Ovary (tissue), 9 donors: ENCODE data around the gene CACNA2D3. TPM values are rescaled to one million over a fixed set of nuclear protein-coding genes. Genes with fewer than 3 reads are reported as not detected.

Experiments
- DNase-seq, 5 donors: peaks; one replicate each; pipeline ENCODE4 v3.0.0-alpha.2; 2019 to 2020
- H3K27ac ChIP-seq, 2 donors: fragments of 200-600 bp; one replicate each; pipeline versions ENCODE4 v1.5.1 to v1.8.0; 2019 to 2022
- H3K27me3 ChIP-seq: fragments of 200-600 bp; one replicate; pipeline ENCODE4 v1.8.0; 2022
- H3K36me3 ChIP-seq: fragments of 200-600 bp; sonication (generic); one replicate; pipeline ENCODE4 v1.5.1; 2019
- H3K4me1 ChIP-seq: one replicate; pipeline ENCODE4 v1.8.1; 2013; ENCODE audit warnings: mild to moderate bottlenecking, moderate library complexity; ENCODE audit not compliant: insufficient read depth
- H3K4me3 ChIP-seq: fragments of 200-600 bp; sonication (generic); one replicate; pipeline ENCODE4 v1.5.1; 2017
- H3K9me3 ChIP-seq, 2 donors: fragments of 200-600 bp in 1 of 2; sonication (generic) in 1 of 2; one replicate each; pipeline versions ENCODE4 v1.5.1 to v1.8.1; 2013 to 2019; ENCODE audit warnings: mild to moderate bottlenecking in 1 of 2, moderate library complexity in 1 of 2
- EP300 ChIP-seq: sonication (generic); formaldehyde crosslinking; IDR thresholded peaks from one replicate; pipeline ENCODE4 v1.6.1; 2017; ENCODE audit warnings: antibody characterized with exemption
- POLR2A ChIP-seq: fragments of 450-650 bp; IDR thresholded peaks from one replicate; pipeline ENCODE4 v1.6.1; 2017; ENCODE audit warnings: antibody characterized with exemption, mild to moderate bottlenecking, moderate library complexity
- WGBS, 3 donors: extraction: QIAGEN DNeasy Blood & Tissue Kit in 1 of 3; methylation state at CpG; one replicate each; pipeline versions ENCODE4 v1.1.5 to v1.1.7; 2013 to 2017; 5-methylcytosine and 5-hydroxymethylcytosine counted together
- intact Hi-C, 4 donors: fragments of 100-400 bp; cut with DNase I; formaldehyde crosslinking; loops; one replicate each; pipeline versions ENCODE4 v1.11.0 to v1.15.1; 2022 to 2023
- polyA plus RNA-seq, 2 donors: library from polyadenylated mRNA; stranded (reverse); fragments of 200-250 nt in 1 of 2; fragments of 350-450 nt in 1 of 2; fragmentation: Illumina TruSeq in 1 of 2; extraction: RNeasy Lipid Tissue Mini Kit (QIAGEN cat#74804) in 1 of 2; gene quantifications; one replicate each; pipeline ENCODE4 v1.2.3, GENCODE V29; 2013 to 2014
- total RNA-seq, 7 donors: library from RNA; depleted of rRNA in 2 of 7; stranded (reverse); fragments of >200 nt in 2 of 7; fragmentation: NEBNext Ultra II Directional in 3 of 7; extraction: Animal tissue kit (Norgen Biotek cat#: 25700) in 3 of 7; gene quantifications; one replicate each; pipeline versions ENCODE4 v1.1.0 to v1.2.4, GENCODE V29; 2016 to 2023
- TF ChIP-seq, protein P1 (sequence below), 3 donors: fragments of 450-650 bp in 2 of 3; fragments of 200-600 bp in 1 of 3; IDR thresholded peaks; one replicate each; pipeline versions ENCODE4 v1.5.1 to v1.8.0; 2016 to 2022; ENCODE audit warnings: antibody characterized with exemption in 3 of 3, mild to moderate bottlenecking in 1 of 3
- donor health status: DM: no; HTN: no; CAD: no; lungs with moderate emphysema.
- donor health status: DM: no; HTN: no; CAD: no.
- donor health status: Bipolar disorder and iron deficiency.
- donor health status: DM: yes; HTN: yes; CAD: no.
- donor health status: DM: no; HTN: no; CAD: no.
- donor health status: DM: yes; HTN: yes; CAD: no.

The CACNA2D3 gene
- total and polyA plus RNA-seq, 9 donors, result 2.0 to 10.1 (median 4.7) TPM

- H3K36me3 ChIP-seq, result no peaks in the 10 kb centered on the region
- TF ChIP-seq POLR2A, result no peak
- TF ChIP-seq EP300, result no peak
- TF ChIP-seq, protein P1, sequence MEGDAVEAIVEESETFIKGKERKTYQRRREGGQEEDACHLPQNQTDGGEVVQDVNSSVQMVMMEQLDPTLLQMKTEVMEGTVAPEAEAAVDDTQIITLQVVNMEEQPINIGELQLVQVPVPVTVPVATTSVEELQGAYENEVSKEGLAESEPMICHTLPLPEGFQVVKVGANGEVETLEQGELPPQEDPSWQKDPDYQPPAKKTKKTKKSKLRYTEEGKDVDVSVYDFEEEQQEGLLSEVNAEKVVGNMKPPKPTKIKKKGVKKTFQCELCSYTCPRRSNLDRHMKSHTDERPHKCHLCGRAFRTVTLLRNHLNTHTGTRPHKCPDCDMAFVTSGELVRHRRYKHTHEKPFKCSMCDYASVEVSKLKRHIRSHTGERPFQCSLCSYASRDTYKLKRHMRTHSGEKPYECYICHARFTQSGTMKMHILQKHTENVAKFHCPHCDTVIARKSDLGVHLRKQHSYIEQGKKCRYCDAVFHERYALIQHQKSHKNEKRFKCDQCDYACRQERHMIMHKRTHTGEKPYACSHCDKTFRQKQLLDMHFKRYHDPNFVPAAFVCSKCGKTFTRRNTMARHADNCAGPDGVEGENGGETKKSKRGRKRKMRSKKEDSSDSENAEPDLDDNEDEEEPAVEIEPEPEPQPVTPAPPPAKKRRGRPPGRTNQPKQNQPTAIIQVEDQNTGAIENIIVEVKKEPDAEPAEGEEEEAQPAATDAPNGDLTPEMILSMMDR (IDR thresholded peaks at IDR 0.05), result no peak
- intact Hi-C loops, result no loop called here
- no peak overlapping the region for H3K27ac ChIP-seq
- H3K27me3 ChIP-seq, result no peaks in the 10 kb centered on the region
- no peak overlapping the region for H3K4me3 ChIP-seq
- 85 to 100% (median 86%) methylated on average over 1 of the region's 1 CpG for WGBS, 3 donors
- no peak for DNase-seq
- no peaks in the 10 kb centered on the region for H3K4me1 ChIP-seq
- H3K9me3 ChIP-seq, result no peaks in the 10 kb centered on the region
These were observed 92.5 kb downstream of the CACNA2D3 start for GRCh38 chr3:54214845-54215244.

DNA sequence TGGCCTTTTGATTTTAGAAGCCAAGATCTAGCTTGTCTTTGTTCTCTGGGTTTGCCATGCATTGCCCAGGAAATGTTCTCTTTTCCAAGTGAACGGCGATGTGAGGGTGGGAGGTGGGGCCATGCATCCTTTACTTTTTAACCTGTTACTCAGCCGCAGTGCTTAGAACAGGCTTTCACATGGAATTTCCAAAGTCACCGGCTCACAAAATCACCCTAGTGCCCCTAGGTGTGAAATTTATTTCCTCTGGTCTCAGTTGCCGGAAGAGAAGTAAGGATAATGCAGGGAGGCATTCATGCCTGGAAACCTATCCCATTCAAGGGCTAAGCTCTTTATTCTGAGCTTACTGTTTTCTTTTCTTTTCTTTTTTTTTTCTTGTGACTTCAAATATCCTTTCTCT is 93.2 kb downstream of the CACNA2D3 start:
- intact Hi-C loops, result no loop called here
- Histone ChIP-seq H3K27me3 (no peaks in the 10 kb centered on the region), H3K36me3 (no peaks in the 10 kb centered on the region), H3K27ac (no peak overlapping the region), H3K4me1 (no peaks in the 10 kb centered on the region), H3K4me3 (no peak overlapping the region), H3K9me3 (no peaks in the 10 kb centered on the region)
- DNase-seq, result no peak
- TF ChIP-seq POLR2A (no peak), EP300 (no peak)
- TF ChIP-seq, protein P1 (IDR thresholded peaks at IDR 0.05), result no peak
- WGBS, 3 donors, result 66 to 77% (median 68%) methylated on average over 5 of the region's 5 CpGs

DNA sequence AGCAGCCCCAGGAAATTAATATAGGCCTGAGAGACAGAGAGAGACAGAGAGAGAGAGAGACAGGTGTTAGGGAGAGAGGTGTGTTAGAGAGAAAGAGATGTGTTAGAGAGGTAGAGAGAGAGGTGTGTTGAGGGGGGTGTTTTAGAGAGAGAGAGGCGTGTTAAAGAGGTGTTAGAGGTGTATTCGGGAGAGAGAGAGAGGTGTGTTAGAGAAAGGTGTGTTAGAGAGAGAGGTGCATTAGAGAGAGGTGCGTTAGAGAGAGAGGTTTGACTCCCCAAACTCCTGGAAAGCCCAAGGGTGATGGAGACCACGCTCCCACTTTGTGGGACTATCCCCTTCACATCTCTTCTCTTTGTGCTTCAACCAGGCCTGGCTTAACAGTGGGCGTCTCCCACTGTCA is 95.5 kb downstream of the CACNA2D3 start:
- H3K4me3 ChIP-seq, result no peak overlapping the region
- no peak for TF ChIP-seq POLR2A
- TF ChIP-seq, protein P1 (IDR thresholded peaks at IDR 0.05), result no peak
- TF ChIP-seq EP300, result no peak
- DNase-seq, result no peak
- no peak overlapping the region for H3K27ac ChIP-seq
- no peaks in the 10 kb centered on the region for H3K36me3 ChIP-seq
- intact Hi-C loops, result no loop called here
- no peaks in the 10 kb centered on the region for H3K9me3 ChIP-seq
- no peaks in the 10 kb centered on the region for H3K27me3 ChIP-seq
- H3K4me1 ChIP-seq, result no peaks in the 10 kb centered on the region
- 81 to 87% (median 86%) methylated on average over 5 of the region's 5 CpGs for WGBS, 3 donors

DNA sequence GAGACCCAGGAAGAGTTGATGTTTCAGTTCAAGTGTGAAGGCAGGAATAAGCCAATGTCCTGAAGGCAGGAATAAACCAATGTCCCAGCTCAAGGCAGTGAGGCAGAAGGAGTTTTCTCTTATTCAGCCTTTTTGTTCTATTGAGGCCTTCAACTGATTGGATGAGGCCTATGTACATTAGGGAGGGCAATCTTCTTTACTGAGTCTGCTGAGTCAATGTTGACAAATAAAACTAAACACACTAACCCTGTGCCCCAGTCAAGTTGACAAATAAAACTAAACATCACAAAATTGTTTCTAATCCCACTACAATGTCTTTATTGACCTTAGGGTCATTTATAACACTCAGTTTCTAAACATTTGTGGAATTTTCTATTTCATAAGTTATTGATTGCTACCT is 100.0 kb downstream of the CACNA2D3 start:
- DNase-seq, result no peak
- Histone ChIP-seq H3K36me3 (no peaks in the 10 kb centered on the region), H3K27me3 (no peaks in the 10 kb centered on the region), H3K9me3 (no peaks in the 10 kb centered on the region), H3K4me3 (no peak overlapping the region), H3K27ac (no peak overlapping the region), H3K4me1 (no peaks in the 10 kb centered on the region)
- intact Hi-C loops, result no loop called here
- TF ChIP-seq, protein P1 (IDR thresholded peaks at IDR 0.05), result no peak
- TF ChIP-seq POLR2A (no peak), EP300 (no peak)

DNA sequence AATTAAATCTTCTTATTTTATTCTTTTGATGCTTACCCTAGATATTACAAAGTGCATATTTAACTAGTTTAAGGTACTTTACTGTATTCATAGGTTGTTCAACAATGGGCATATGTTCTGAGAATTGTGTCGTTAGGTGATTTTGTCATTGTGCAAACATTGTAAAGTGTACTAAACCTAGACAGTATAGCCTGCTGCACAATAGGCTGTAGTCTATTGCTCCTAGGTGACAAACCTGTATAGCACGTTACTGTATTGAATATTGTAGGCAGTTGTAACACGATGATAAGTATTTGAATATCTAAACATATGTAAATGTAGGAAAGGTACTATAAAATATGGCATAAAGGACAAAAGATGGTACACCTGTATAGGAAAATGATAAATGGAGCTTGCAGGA is 100.7 kb downstream of the CACNA2D3 start:
- TF ChIP-seq EP300 (no peak), POLR2A (no peak)
- TF ChIP-seq, protein P1 (IDR thresholded peaks at IDR 0.05), result no peak
- H3K27ac ChIP-seq, result no peak overlapping the region
- H3K4me1 ChIP-seq, result no peaks in the 10 kb centered on the region
- H3K36me3 ChIP-seq, result no peaks in the 10 kb centered on the region
- 91 to 96% (median 93%) methylated on average over 3 of the region's 3 CpGs for WGBS, 3 donors
- no peak for DNase-seq
- H3K27me3 ChIP-seq, result no peaks in the 10 kb centered on the region
- no peak overlapping the region for H3K4me3 ChIP-seq
- H3K9me3 ChIP-seq, result no peaks in the 10 kb centered on the region
- intact Hi-C loops, result no loop called here
